ENCODE results near the gene METTL15. TPM values are rescaled to one million over a fixed set of nuclear protein-coding genes. Genes with fewer than 3 reads are reported as not detected.
"Not testable (repeated sequence)": the region's sequence is repeated elsewhere in the genome, so short reads cannot be mapped to it uniquely, and the experiment has no call there.

Gene METTL15
- total and polyA plus RNA-seq, 9 donors, result 4.1 to 14.9 (median 11.2) TPM

DNA sequence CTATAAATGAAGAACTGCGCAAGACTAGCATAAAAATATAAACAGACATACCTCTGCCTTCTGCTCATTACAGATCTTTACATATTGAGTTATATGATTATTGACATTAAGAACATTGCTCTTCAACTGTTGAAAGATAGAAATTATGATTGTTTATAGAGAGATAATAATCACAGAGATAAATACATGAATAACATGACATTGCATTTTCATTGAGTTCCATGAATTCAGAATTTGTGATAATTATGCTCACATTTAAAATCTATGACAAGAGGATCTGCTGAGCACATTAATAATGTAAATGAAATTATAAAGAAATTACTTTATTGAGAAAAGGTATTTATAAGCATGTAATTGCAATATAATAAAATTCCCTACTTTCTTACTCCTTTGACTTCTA lies 25.1 kb upstream of the METTL15 start:
- DNase-seq, result no peak
- H3K27ac ChIP-seq, result no peak overlapping the region
- no peak overlapping the region for H3K4me3 ChIP-seq
- TF ChIP-seq POLR2A (IDR thresholded peaks at IDR 0.05), result no peak
- TF ChIP-seq, protein P1, sequence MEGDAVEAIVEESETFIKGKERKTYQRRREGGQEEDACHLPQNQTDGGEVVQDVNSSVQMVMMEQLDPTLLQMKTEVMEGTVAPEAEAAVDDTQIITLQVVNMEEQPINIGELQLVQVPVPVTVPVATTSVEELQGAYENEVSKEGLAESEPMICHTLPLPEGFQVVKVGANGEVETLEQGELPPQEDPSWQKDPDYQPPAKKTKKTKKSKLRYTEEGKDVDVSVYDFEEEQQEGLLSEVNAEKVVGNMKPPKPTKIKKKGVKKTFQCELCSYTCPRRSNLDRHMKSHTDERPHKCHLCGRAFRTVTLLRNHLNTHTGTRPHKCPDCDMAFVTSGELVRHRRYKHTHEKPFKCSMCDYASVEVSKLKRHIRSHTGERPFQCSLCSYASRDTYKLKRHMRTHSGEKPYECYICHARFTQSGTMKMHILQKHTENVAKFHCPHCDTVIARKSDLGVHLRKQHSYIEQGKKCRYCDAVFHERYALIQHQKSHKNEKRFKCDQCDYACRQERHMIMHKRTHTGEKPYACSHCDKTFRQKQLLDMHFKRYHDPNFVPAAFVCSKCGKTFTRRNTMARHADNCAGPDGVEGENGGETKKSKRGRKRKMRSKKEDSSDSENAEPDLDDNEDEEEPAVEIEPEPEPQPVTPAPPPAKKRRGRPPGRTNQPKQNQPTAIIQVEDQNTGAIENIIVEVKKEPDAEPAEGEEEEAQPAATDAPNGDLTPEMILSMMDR (IDR thresholded peaks at IDR 0.05), result no peak
- no peak for TF ChIP-seq EP300 (IDR thresholded peaks at IDR 0.05)
- 94 to 98% (median 98%) methylated on average over 1 of the region's 1 CpG for WGBS, 3 donors
- no peaks in the 10 kb centered on the region for H3K36me3 ChIP-seq
- no peaks in the 10 kb centered on the region for H3K9me3 ChIP-seq
- H3K4me1 ChIP-seq (ENCODE audit: insufficient read depth), result no peaks in the 10 kb centered on the region
- intact Hi-C loops (cut with DNase I), result no loop called here
- H3K27me3 ChIP-seq, result no peaks in the 10 kb centered on the region

DNA sequence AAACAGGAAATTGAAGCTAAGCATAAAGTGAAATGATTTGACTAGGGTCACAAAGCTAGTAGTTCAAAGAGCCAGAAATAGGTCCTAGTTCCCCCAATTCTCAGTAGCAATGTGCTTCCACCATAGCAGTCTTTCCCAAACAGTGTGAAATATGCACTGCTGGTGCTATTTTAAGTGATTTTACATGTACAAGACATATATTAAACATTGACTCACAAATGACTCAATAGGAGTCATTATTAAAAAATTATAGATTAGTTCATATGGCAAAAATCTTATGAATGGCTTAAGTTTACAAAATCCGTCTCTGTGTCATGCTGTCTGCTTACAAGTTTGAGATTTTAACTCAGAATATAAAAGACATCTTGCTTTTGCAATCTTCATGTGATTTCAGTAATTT lies 21.6 kb upstream of the METTL15 start:
- Histone ChIP-seq H3K9me3 (no peaks in the 10 kb centered on the region), H3K36me3 (no peaks in the 10 kb centered on the region), H3K4me3 (no peak overlapping the region), H3K4me1 (ENCODE audit: insufficient read depth) (no peaks in the 10 kb centered on the region), H3K27me3 (no peaks in the 10 kb centered on the region), H3K27ac (no peak overlapping the region)
- DNase-seq, result no peak
- intact Hi-C loops (cut with DNase I), result no loop called here
- TF ChIP-seq EP300 (IDR thresholded peaks at IDR 0.05) (no peak), POLR2A (IDR thresholded peaks at IDR 0.05) (no peak)
- TF ChIP-seq, protein P1 (IDR thresholded peaks at IDR 0.05), result no peak
- 86 to 90% (median 87%) methylated on average over 1 of the region's 1 CpG for WGBS, 3 donors

DNA sequence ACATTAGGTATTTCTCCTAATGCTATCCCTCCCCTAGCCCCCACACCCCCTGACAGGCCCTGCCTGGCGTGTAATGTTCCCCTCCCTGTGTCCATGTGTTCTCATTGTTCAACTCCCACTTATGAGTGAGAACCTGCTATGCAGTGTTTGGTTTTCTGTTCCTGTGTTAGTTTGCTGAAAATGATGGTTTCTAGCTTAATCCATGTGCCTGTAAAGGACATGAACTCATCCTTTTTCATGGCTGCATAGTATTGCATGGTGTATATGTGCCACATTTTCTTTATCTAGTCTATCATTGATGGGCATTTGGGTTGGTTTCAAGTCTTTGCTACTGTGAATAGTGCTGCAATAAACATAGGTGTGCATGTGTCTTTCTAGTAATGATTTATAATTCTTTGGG lies 21.0 kb upstream of the METTL15 start:
- H3K4me1 ChIP-seq (ENCODE audit: insufficient read depth); H3K27ac ChIP-seq; H3K9me3 ChIP-seq; H3K27me3 ChIP-seq; DNase-seq; H3K4me3 ChIP-seq; H3K36me3 ChIP-seq; intact Hi-C loops (cut with DNase I): not testable (repeated sequence)
- 97 to 98% (median 97%) methylated on average over 1 of the region's 1 CpG for WGBS, 3 donors

DNA sequence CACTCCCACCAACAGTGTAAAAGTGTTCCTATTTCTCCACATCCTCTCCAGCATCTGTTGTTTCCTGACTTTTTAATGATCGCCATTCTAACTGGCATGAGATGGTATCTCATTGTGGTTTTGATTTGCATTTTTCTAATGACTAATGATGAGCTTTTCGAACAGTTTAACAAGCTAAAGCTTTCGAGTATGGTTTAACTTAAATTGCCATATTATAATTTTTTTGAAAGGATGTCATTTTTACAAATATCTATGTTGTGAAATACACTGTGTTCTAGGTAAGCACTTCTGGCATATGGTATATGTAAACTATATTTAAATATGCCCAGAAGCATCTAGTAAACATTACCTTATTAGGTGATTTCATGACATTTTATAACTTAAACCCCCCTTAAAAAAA lies 20.5 kb upstream of the METTL15 start:
- H3K27ac ChIP-seq; H3K9me3 ChIP-seq; H3K4me1 ChIP-seq (ENCODE audit: insufficient read depth); H3K27me3 ChIP-seq; DNase-seq; intact Hi-C loops (cut with DNase I); H3K4me3 ChIP-seq; H3K36me3 ChIP-seq: not testable (repeated sequence)
- WGBS, 3 donors, result 92 to 96% (median 94%) methylated on average over 3 of the region's 3 CpGs

DNA sequence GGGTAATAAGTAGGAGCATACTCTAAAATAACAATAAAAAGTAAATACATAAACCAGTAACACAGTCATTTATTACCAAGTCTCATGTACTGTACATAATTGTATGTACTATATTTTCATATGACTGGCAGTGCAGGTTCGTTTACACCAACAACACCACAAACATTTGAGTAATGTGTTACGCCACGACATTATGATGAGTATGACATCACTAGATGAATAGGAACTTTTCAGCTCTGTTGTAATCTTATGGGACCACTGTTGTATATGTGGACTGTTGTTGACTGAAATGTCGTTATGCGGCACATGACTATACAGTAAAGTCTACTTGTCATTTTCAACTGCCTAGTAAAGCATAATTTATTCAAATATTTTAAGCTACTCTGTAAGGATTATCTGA lies 18.8 kb upstream of the METTL15 start:
- Histone ChIP-seq H3K4me1 (ENCODE audit: insufficient read depth) (no peaks in the 10 kb centered on the region), H3K27me3 (no peaks in the 10 kb centered on the region), H3K36me3 (no peaks in the 10 kb centered on the region), H3K4me3 (no peak overlapping the region), H3K27ac (no peak overlapping the region), H3K9me3 (no peaks in the 10 kb centered on the region)
- WGBS, 3 donors, result 94 to 95% (median 95%) methylated on average over 5 of the region's 5 CpGs
- TF ChIP-seq, protein P1 (IDR thresholded peaks at IDR 0.05), result no peak
- TF ChIP-seq EP300 (IDR thresholded peaks at IDR 0.05) (no peak), POLR2A (IDR thresholded peaks at IDR 0.05) (no peak)
- no peak for DNase-seq
- intact Hi-C loops (cut with DNase I), result no loop called here

All from ovary (tissue), 9 donors.